CD14-positive monocyte (primary cell): ENCODE results near the gene KRT17. TPM values are rescaled to one million over a fixed set of nuclear protein-coding genes. Genes with fewer than 3 reads are reported as not detected.

Source experiments
- DNase-seq, 3 donors: peaks; one replicate each; pipeline ENCODE4 v3.0.0-alpha.2; 2011 to 2022
- H2AFZ ChIP-seq: 2 replicates; pipeline ENCODE4 v1.6.0; 2012; ENCODE audit warnings: mild to moderate bottlenecking, low read depth, low read length, inconsistent platforms; ENCODE audit not compliant: insufficient read depth, poor library complexity, severe bottlenecking
- H3K27ac ChIP-seq, 2 donors: 1 replicate in 1 of 2; 2 replicates in 1 of 2; pipeline ENCODE4 v1.5.1; 2012 to 2013; ENCODE audit warnings: low read length in 2 of 2, control low read depth in 1 of 2, inconsistent platforms in 1 of 2, low read depth in 1 of 2, mild to moderate bottlenecking in 1 of 2
- H3K27me3 ChIP-seq, 2 donors: one replicate each; pipeline versions ENCODE4 v1.6.0 to v1.6.1; 2011 to 2013; ENCODE audit warnings: low read length in 2 of 2; ENCODE audit not compliant: control insufficient read depth in 2 of 2, insufficient read depth in 2 of 2
- H3K36me3 ChIP-seq, 2 donors: replicated peaks in 1 of 2; 1 replicate in 1 of 2; 2 replicates in 1 of 2; pipeline versions ENCODE4 v1.5.1 to v1.6.1; 2012 to 2013; ENCODE audit warnings: low read length in 2 of 2, control low read depth in 1 of 2, inconsistent platforms in 1 of 2, mild to moderate bottlenecking in 1 of 2; ENCODE audit not compliant: insufficient read depth in 2 of 2, control insufficient read depth in 1 of 2
- H3K4me1 ChIP-seq, 2 donors: 1 replicate in 1 of 2; 2 replicates in 1 of 2; pipeline versions ENCODE4 v1.5.1 to v1.6.1; 2012 to 2013; ENCODE audit warnings: low read length in 2 of 2, control low read depth in 1 of 2, inconsistent platforms in 1 of 2, mild to moderate bottlenecking in 1 of 2, moderate library complexity in 1 of 2; ENCODE audit not compliant: insufficient read depth in 2 of 2, control insufficient read depth in 1 of 2
- H3K4me2 ChIP-seq: replicated peaks from 2 replicates; pipeline ENCODE3; 2012; ENCODE audit warnings: low read length, moderate library complexity, mild to moderate bottlenecking; ENCODE audit not compliant: poor library complexity, severe bottlenecking; ENCODE audit errors: extremely low read depth
- H3K4me3 ChIP-seq, 3 experiments: fragments of 200-600 bp in 1 of 3; sonication (generic) in 1 of 3; replicated peaks in 1 of 3; 1 replicate in 2 of 3; 2 replicates in 1 of 3; pipeline ENCODE4 v1.5.1; 2011 to 2013; ENCODE audit warnings: low read length in 3 of 3, mild to moderate bottlenecking in 3 of 3, control low read depth in 2 of 3, low read depth in 2 of 3, inconsistent platforms in 1 of 3, moderate library complexity in 1 of 3
- H3K79me2 ChIP-seq: 2 replicates; pipeline ENCODE4 v1.6.0; 2012; ENCODE audit warnings: mild to moderate bottlenecking, control low read depth, inconsistent platforms, low read length, moderate library complexity; ENCODE audit not compliant: insufficient read depth
- H3K9ac ChIP-seq: 2 replicates; pipeline ENCODE4 v1.6.0; 2017; ENCODE audit warnings: low read length, mild to moderate bottlenecking; ENCODE audit not compliant: insufficient read depth, poor library complexity, severe bottlenecking
- H3K9me3 ChIP-seq, 2 donors: replicated peaks in 1 of 2; 1 replicate in 1 of 2; 2 replicates in 1 of 2; pipeline versions ENCODE4 v1.5.1 to v1.6.1; 2012 to 2013; ENCODE audit warnings: low read length in 2 of 2, control low read depth in 1 of 2; ENCODE audit not compliant: control insufficient read depth in 1 of 2, insufficient read depth in 1 of 2
- H4K20me1 ChIP-seq: 2 replicates; pipeline ENCODE4 v1.6.0; 2012; ENCODE audit warnings: mild to moderate bottlenecking, low read length, control low read depth, moderate library complexity; ENCODE audit not compliant: insufficient read depth
- H3K27ac Mint-ChIP-seq, 7 donors: one replicate each; pipeline ENCODE4 v1.8.0; 2020; ENCODE audit warnings: mild to moderate bottlenecking in 7 of 7, mixed read lengths in 7 of 7, moderate library complexity in 6 of 7, inconsistent platforms in 2 of 7
- H3K27me3 Mint-ChIP-seq, 3 donors: one replicate each; pipeline ENCODE4 v1.8.0; 2021 to 2022; ENCODE audit warnings: low read depth in 3 of 3, mild to moderate bottlenecking in 3 of 3, mixed read lengths in 3 of 3, moderate library complexity in 3 of 3, inconsistent platforms in 1 of 3
- H3K36me3 Mint-ChIP-seq, 2 donors: one replicate each; pipeline ENCODE4 v1.8.0; 2020; ENCODE audit warnings: mixed read lengths in 2 of 2, inconsistent platforms in 1 of 2, mild to moderate bottlenecking in 1 of 2
- H3K4me1 Mint-ChIP-seq: one replicate; pipeline ENCODE4 v1.8.0; 2020; ENCODE audit warnings: mild to moderate bottlenecking, mixed read lengths
- H3K4me3 Mint-ChIP-seq, 2 donors: one replicate each; pipeline ENCODE4 v1.8.0; 2020; ENCODE audit warnings: mild to moderate bottlenecking in 2 of 2, mixed read lengths in 2 of 2, moderate library complexity in 1 of 2
- H3K9me3 Mint-ChIP-seq, 7 donors: one replicate each; pipeline ENCODE4 v1.8.0; 2020 to 2022; ENCODE audit warnings: mixed read lengths in 7 of 7, mild to moderate bottlenecking in 6 of 7, moderate library complexity in 6 of 7, inconsistent platforms in 2 of 7
- WGBS: methylation state at CpG from one replicate; pipeline ENCODE4 v1.1.5; 2013; ENCODE audit warnings: missing lambda C conversion rate; ENCODE audit not compliant: insufficient coverage; 5-methylcytosine and 5-hydroxymethylcytosine counted together
- intact Hi-C, 2 donors: fragments of 100-400 bp; cut with micrococcal nuclease; formaldehyde crosslinking; loops; one replicate each; pipeline versions ENCODE4 v1.15.0 to v1.15.1; 2023
- polyA plus RNA-seq, 3 donors: library from polyadenylated mRNA; depleted of rRNA in 1 of 3; unstranded in 2 of 3; stranded (reverse) in 1 of 3; fragments of 300-500 nt in 2 of 3; fragments of >200 nt in 1 of 3; fragmentation: Illumina TruSeq in 2 of 3; gene quantifications; 1 replicate in 2 of 3; 2 replicates in 1 of 3; pipeline ENCODE4 v1.2.3, GENCODE V29; 2012 to 2021
- TF ChIP-seq, protein P1 (sequence below): fragments of 200-600 bp; IDR thresholded peaks from one replicate; pipeline ENCODE4 v1.8.0; 2022; ENCODE audit warnings: antibody characterized with exemption, mild to moderate bottlenecking

Gene KRT17
- polyA plus RNA-seq, 3 donors: 0.49 TPM; not detected in 2

DNA sequence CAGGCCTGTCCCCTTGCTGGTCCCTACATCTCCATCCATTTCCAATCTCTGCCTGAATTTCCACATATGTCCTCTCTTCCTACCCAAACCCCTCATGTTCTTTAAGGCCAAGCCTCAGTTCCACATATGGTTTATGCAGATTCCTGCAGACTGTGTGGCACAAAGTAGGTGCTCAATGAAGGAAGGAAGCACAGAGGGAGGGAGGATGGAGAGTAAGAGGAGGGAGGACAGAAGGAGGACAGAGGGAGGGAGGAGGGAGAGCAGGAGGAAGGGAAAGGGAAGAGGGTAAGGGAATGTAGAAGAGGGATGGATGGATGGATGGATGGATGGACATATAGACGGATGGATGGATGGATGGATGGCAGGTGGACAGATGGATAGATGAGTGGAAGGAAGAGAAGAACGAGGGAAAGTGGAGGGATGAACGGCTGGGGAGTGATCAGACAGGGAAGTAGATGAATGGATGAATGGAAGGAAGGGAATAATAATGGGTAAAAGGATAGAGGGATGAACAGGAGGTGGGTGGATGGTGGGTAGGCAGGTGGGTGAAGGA is 29.9 kb downstream of the KRT17 start:
- no peak overlapping the region for H3K27ac Mint-ChIP-seq
- 83% methylated on average over 3 of the region's 3 CpGs for WGBS
- intact Hi-C loops: no loop called here

DNA sequence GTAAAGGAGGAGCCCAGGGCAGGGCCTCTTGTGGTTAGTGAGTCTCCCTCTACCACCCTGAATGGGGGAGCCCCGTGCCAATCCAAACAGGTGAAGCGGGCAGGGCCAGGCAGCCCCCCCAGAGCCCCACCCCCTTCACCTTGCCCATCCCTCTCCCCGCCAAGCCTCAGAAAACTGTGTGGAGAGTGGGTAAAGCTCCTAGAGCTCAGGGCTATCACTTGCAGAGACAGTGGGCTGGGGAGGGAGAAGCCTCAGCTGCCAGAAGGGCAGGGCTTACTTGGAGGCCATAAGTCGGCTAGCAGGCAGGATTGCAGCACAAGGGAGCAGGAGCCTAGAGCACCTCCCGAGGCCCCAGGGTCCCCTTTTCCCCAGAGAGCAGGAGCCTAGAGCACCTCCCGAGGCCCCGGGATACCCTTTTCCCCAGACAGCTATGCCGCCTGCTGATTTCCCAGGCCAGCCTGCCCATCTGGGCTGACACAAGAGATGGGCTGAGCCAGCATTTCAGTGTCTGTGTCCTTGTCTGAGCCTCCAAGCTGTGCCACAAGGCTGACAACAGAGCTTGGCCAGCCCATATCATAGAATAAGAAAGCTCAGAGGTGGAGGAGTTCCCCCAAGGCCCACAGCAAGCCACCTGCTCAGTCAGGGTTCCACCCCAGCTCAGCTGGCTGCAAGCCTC is 30.9 kb downstream of the KRT17 start:
- Histone ChIP-seq H3K36me3 (no peaks in the 10 kb centered on the region), H3K27me3 (no peaks in the 10 kb centered on the region), H3K4me1 (no peaks in the 10 kb centered on the region), H3K9me3 (no peaks in the 10 kb centered on the region), H3K4me3 (no peak overlapping the region), H3K4me2 (no peak overlapping the region), H3K9ac (no peak overlapping the region), H3K27ac (no peak overlapping the region), H4K20me1 (no peaks in the 10 kb centered on the region), H3K79me2 (no peaks in the 10 kb centered on the region), H2AFZ (no peak overlapping the region)
- intact Hi-C loops: no loop called here
- WGBS: 86% methylated on average over 5 of the region's 8 CpGs
- Mint-ChIP-seq H3K27ac (no peak overlapping the region), H3K4me1 (no peaks in the 10 kb centered on the region), H3K36me3 (no peaks in the 10 kb centered on the region), H3K4me3 (no peak overlapping the region), H3K27me3 (peaks cover 5 to 11% (median 7%) of the 10 kb centered on the region in 3 donors), H3K9me3 (peaks cover 0 to 3% (median 0%) of the 10 kb centered on the region in 7 donors)
- no peak for DNase-seq
- TF ChIP-seq, protein P1, sequence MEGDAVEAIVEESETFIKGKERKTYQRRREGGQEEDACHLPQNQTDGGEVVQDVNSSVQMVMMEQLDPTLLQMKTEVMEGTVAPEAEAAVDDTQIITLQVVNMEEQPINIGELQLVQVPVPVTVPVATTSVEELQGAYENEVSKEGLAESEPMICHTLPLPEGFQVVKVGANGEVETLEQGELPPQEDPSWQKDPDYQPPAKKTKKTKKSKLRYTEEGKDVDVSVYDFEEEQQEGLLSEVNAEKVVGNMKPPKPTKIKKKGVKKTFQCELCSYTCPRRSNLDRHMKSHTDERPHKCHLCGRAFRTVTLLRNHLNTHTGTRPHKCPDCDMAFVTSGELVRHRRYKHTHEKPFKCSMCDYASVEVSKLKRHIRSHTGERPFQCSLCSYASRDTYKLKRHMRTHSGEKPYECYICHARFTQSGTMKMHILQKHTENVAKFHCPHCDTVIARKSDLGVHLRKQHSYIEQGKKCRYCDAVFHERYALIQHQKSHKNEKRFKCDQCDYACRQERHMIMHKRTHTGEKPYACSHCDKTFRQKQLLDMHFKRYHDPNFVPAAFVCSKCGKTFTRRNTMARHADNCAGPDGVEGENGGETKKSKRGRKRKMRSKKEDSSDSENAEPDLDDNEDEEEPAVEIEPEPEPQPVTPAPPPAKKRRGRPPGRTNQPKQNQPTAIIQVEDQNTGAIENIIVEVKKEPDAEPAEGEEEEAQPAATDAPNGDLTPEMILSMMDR: no peak

More for the DNA sequence above, 29.9 kb downstream of the KRT17 start:
- H3K79me2 ChIP-seq: no peaks in the 10 kb centered on the region
- TF ChIP-seq, protein P1: no peak
- Mint-ChIP-seq H3K36me3 (no peaks in the 10 kb centered on the region), H3K4me3 (no peak overlapping the region), H3K27me3 (peaks cover 2 to 10% (median 7%) of the 10 kb centered on the region in 3 donors), H3K9me3 (peaks cover 0 to 6% (median 0%) of the 10 kb centered on the region in 7 donors), H3K4me1 (no peaks in the 10 kb centered on the region)
- H3K27ac ChIP-seq: no peak overlapping the region
- H3K4me1 ChIP-seq: no peaks in the 10 kb centered on the region
- H3K4me2 ChIP-seq: no peak overlapping the region
- H3K9me3 ChIP-seq: no peaks in the 10 kb centered on the region
- no peak overlapping the region for H3K4me3 ChIP-seq
- H3K36me3 ChIP-seq: no peaks in the 10 kb centered on the region
- no peaks in the 10 kb centered on the region for H3K27me3 ChIP-seq
- no peak for DNase-seq
- no peak overlapping the region for H3K9ac ChIP-seq
- no peaks in the 10 kb centered on the region for H4K20me1 ChIP-seq
- no peak overlapping the region for H2AFZ ChIP-seq
